Stimulated activated naive CD4-positive, alpha-beta T cell treated with Interleukin-2 at 50 U/mL for 16 hours (primary cell): Measurements from ENCODE around the gene ASCC1.
A peak's percentile ranks its signal among the peaks of the same experiment; 100 is the strongest.
"Not testable (repeated sequence)": the region's sequence is repeated elsewhere in the genome, so short reads cannot be mapped to it uniquely, and the experiment has no call there.

Experiments
- DNase-seq: peaks from one replicate; lab custom pipeline; 2025; lab: John Stamatoyannopoulos, UW

Gene ASCC1

GRCh38 chr10:72249176-72249862, 33.2 kb upstream of the ASCC1 start:
- DNase-seq, result not testable (repeated sequence)

GRCh38 chr10:72248468-72249151, 32.5 kb upstream of the ASCC1 start:
- DNase-seq, result peak; percentile 64

GRCh38 chr10:72245949-72246525, 30.0 kb upstream of the ASCC1 start:
- no peak for DNase-seq

GRCh38 chr10:72244573-72245038, 28.5 kb upstream of the ASCC1 start:
- DNase-seq, result no peak

- DNase-seq, result no peak
Measured at GRCh38 chr10:72243822-72244437, 27.9 kb upstream of the ASCC1 start.

- no peak for DNase-seq
Measured at GRCh38 chr10:72242675-72243074, 26.6 kb upstream of the ASCC1 start.

- no peak for DNase-seq
Measured at GRCh38 chr10:72241691-72242252, 25.7 kb upstream of the ASCC1 start.

- DNase-seq, result no peak
Measured at GRCh38 chr10:72240371-72240770, 24.3 kb upstream of the ASCC1 start.

- no peak for DNase-seq
Measured at GRCh38 chr10:72239409-72239808, 23.3 kb upstream of the ASCC1 start.

GRCh38 chr10:72238392-72239175, 22.5 kb upstream of the ASCC1 start:
- no peak for DNase-seq

- no peak for DNase-seq
Measured at GRCh38 chr10:72235544-72236279, 19.6 kb upstream of the ASCC1 start.

GRCh38 chr10:72234560-72235095, 18.6 kb upstream of the ASCC1 start:
- DNase-seq, result no peak

- DNase-seq, result no peak
Measured at GRCh38 chr10:72233621-72234020, 17.5 kb upstream of the ASCC1 start.

- no peak for DNase-seq
Measured at GRCh38 chr10:72229261-72230251, 13.5 kb upstream of the ASCC1 start.

GRCh38 chr10:72228318-72228751, 12.3 kb upstream of the ASCC1 start:
- DNase-seq, result no peak

GRCh38 chr10:72227826-72228225, 11.8 kb upstream of the ASCC1 start:
- DNase-seq, result no peak

- DNase-seq, result no peak
Measured at GRCh38 chr10:72226418-72227027, 10.4 kb upstream of the ASCC1 start.

- not testable (repeated sequence) for DNase-seq
Measured at GRCh38 chr10:72224191-72224590, 8.1 kb upstream of the ASCC1 start.

GRCh38 chr10:72223743-72224101, 7.6 kb upstream of the ASCC1 start:
- DNase-seq, result no peak
